ENCODE measurements around the gene NRDE2. TPM values are rescaled to one million over a fixed set of nuclear protein-coding genes. Genes with fewer than 3 reads are reported as not detected.

The NRDE2 gene
- total RNA-seq, 2 donors from 2014 or later: 18.8 to 21.5 TPM

GRCh38 chr14:90330203-90331196 is 1.2 kb downstream of the NRDE2 start:
- Histone ChIP-seq H3K4me3 (peak overlapping the region in 1 of 2 donors; percentile 59), H3K27ac (no peak overlapping the region), H3K36me3 (no peaks in the 10 kb centered on the region), H3K4me1 (replicated peaks) (no peaks in the 10 kb centered on the region), H3K9me3 (no peaks in the 10 kb centered on the region), H3K27me3 (replicated peaks; ENCODE audit: insufficient read depth) (no peaks in the 10 kb centered on the region)
- intact Hi-C loops (cut with DNase I): loop anchor here (5.0 kb wide), 3 partner anchors 52 to 73 kb away; partner anchors contain the start of genes CALM1 and PSMC1
- WGBS: 95% methylated on average over 15 of the region's 15 CpGs
- DNase-seq (ENCODE audit: low spot score): no peak
- TF ChIP-seq CTCF (IDR thresholded peaks at IDR 0.05): no peak
- no peak for TF ChIP-seq POLR2AphosphoS5 (IDR thresholded peaks at IDR 0.05)
- TF ChIP-seq POLR2A (IDR thresholded peaks at IDR 0.05): no peak

- no peaks in the 10 kb centered on the region for H3K4me1 ChIP-seq (replicated peaks)
- H3K27ac ChIP-seq: no peak overlapping the region
- no peaks in the 10 kb centered on the region for H3K9me3 ChIP-seq
- intact Hi-C loops (cut with DNase I): no loop called here
- no peak for DNase-seq (ENCODE audit: low spot score)
- H3K36me3 ChIP-seq: no peaks in the 10 kb centered on the region
- no peak for TF ChIP-seq CTCF (IDR thresholded peaks at IDR 0.05)
- no peak for TF ChIP-seq POLR2AphosphoS5 (IDR thresholded peaks at IDR 0.05)
- no peak for TF ChIP-seq POLR2A (IDR thresholded peaks at IDR 0.05)
- H3K4me3 ChIP-seq: no peak overlapping the region
- no peaks in the 10 kb centered on the region for H3K27me3 ChIP-seq (replicated peaks; ENCODE audit: insufficient read depth)
- 82% methylated on average over 4 of the region's 4 CpGs for WGBS
Observed at GRCh38 chr14:90321891-90322290, 9.8 kb downstream of the NRDE2 start.

GRCh38 chr14:90319634-90320541 is 11.9 kb downstream of the NRDE2 start:
- WGBS: 92% methylated on average over 6 of the region's 6 CpGs
- no peak for DNase-seq (ENCODE audit: low spot score)
- Histone ChIP-seq H3K27me3 (replicated peaks; ENCODE audit: insufficient read depth) (no peaks in the 10 kb centered on the region), H3K4me3 (no peak overlapping the region), H3K27ac (no peak overlapping the region), H3K9me3 (no peaks in the 10 kb centered on the region), H3K4me1 (replicated peaks) (no peaks in the 10 kb centered on the region), H3K36me3 (no peaks in the 10 kb centered on the region)
- TF ChIP-seq POLR2AphosphoS5 (IDR thresholded peaks at IDR 0.05) (no peak), POLR2A (IDR thresholded peaks at IDR 0.05) (no peak), CTCF (IDR thresholded peaks at IDR 0.05) (no peak)
- intact Hi-C loops (cut with DNase I): no loop called here

GRCh38 chr14:90319173-90319572 is 12.6 kb downstream of the NRDE2 start:
- Histone ChIP-seq H3K9me3 (no peaks in the 10 kb centered on the region), H3K27me3 (replicated peaks; ENCODE audit: insufficient read depth) (no peaks in the 10 kb centered on the region), H3K4me1 (replicated peaks) (no peaks in the 10 kb centered on the region), H3K27ac (no peak overlapping the region), H3K36me3 (no peaks in the 10 kb centered on the region), H3K4me3 (no peak overlapping the region)
- intact Hi-C loops (cut with DNase I): no loop called here
- no peak for DNase-seq (ENCODE audit: low spot score)
- no peak for TF ChIP-seq CTCF (IDR thresholded peaks at IDR 0.05)
- TF ChIP-seq POLR2AphosphoS5 (IDR thresholded peaks at IDR 0.05): no peak
- no peak for TF ChIP-seq POLR2A (IDR thresholded peaks at IDR 0.05)
- 77% methylated on average over 3 of the region's 3 CpGs for WGBS
